Measurements from ENCODE around the gene POLR2B.
"Not testable (repeated sequence)": the region's sequence is repeated elsewhere in the genome, so short reads cannot be mapped to it uniquely, and the experiment has no call there.

Gene POLR2B

DNA sequence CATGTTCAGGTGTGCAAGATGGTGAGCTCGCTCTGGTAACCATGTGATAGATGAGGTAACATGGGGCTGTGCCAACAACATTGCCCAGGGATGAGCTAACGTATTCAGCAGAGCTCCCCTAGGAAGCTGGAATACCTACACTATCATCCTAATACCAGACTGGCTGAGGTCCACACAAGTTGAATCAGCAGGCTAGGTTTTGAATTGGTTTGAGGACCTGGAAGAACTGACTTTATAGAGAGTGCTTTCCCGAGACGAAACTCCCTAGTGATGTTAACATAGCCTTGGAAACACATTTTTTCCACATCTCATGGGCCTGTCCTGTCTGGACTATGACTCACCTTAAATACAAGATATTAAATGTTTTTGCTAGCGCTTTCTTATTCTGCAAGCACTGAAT, 74.8 kb downstream of the POLR2B start:
- no peak for DNase-seq (ENCODE audit: low read depth)

DNA sequence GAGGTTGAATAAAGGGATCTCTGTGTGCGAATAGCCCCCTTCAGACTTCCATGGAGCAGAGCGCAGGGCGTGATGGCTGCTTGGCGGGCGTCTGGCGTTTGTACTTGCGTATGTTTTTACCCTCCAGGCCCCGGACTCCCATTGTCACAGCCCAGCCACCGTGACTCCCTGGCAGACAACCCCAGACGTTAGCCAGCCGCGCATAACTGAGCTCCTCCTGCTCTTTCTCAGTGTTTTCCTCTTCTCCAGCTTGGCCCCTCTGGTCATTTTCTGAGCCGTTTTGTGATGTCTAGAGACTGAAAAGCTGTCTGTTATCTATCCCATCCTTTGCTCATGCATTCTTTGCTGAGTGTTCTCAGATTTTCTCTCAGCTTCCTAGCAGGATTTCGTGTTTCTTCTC, 77.2 kb downstream of the POLR2B start:
- DNase-seq (ENCODE audit: low read depth) = no peak

DNA sequence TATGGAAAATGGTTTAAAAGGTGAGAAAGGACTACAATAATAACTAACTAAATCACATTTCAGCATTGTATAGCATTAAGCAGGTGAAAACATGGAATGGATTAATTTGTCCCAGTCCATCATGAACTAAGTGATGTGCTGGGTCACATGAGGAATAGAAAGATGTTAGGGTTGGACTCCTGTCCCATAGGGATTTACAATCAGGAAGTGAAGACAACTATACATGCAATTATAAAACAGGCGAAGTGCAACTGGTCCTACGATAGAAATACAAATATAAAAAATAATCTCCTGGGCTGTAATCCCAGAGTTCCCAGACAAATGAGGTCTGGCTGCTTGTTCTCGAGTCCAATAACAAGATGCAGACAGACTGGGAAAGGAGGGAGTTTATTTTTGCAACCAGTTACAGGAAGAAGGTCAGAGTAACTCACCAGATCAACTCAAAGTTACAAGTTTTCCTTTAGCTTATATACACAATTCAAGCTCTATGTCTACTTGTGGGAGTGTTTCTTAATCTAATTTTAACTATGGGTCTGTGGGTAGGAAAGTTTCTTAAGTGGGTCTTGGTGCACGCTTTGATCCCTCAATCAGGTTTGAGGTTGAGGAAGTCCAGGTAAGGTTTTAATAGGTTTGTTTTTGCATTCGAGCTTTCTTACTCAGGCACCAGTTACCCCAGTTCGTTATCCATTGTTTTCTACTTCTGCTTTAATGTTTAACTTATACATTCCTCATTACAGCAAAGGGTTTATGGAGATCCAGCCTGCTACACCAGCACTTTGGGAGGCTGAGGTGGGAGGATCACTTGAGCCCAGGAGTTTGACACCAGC, 81.4 kb downstream of the POLR2B start:
- no peak for DNase-seq (ENCODE audit: low read depth)

DNA sequence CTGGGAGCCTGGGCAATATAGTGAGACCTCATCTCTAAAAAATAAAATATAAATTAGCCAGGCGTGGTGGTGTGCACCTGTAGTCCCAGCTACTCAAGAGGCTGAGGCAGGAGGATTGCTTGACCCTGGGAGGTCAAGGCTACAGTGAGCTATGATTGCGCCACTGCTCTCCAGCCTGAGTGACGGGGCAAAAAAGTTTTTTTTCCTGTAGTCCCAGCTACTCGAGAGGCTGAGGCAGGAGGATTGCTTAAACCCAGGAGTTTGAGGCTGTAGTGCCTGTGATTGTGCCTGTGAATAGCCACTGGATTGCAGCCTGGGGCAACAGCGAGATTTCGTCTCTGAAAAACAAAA, 82.0 kb downstream of the POLR2B start:
- DNase-seq (ENCODE audit: low read depth) = not testable (repeated sequence)

DNA sequence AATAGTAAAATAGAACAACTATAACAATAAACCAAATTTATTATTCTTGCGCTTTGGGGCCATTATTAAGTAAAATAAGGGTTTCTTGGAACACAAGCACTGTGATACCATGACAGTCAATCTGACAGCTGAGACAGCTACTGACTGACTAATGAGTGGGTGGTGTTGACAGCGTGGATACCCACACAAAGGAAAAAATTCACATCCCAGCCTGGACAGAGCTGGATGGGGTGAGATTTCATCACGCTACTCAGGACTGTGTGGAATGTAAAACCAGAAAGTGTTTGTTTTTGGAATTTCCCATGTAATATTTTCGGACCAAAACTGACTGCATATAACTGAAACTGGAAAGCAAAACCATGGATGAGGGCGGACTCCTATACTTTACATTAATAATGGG, 82.7 kb downstream of the POLR2B start:
- no peak for DNase-seq (ENCODE audit: low read depth)

DNA sequence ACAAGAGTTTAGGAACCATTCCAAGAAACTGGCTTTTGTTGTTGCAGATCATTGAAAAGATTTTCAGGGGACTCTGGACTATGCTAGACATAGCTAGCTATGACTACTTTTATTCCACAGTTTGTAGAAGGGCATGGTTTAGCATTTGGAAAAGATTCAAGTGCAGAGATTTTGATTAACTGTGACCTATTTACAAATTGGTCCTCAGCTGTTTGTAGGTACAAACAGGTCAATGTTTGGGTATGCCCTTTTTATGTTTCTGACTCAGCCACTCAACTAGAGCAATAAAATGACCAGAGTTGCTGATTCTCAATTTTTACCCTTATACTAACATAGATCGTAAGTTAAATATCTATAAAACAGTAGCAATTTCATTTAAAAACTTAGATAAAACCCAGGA, 84.8 kb downstream of the POLR2B start:
- no peak for DNase-seq (ENCODE audit: low read depth)

DNA sequence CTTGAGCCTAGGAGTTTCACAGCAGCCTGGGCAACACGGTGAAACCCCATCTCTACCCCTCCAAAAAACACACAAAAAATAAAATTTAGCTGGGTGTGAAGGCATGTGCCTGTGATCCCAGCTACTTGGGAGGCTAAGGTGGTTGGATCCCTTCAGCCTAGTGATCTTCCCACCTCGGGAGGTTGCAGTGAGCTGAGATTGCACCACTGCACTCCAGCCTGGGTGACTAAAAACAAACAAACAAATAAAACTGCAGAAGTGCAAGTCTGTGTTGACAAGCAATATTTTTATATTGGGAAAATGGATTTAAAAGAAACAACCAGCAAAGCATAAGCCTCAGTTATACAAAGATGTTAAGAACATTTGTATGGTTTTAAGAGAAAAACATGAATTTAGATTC, 85.4 kb downstream of the POLR2B start:
- DNase-seq (ENCODE audit: low read depth) = no peak

DNA sequence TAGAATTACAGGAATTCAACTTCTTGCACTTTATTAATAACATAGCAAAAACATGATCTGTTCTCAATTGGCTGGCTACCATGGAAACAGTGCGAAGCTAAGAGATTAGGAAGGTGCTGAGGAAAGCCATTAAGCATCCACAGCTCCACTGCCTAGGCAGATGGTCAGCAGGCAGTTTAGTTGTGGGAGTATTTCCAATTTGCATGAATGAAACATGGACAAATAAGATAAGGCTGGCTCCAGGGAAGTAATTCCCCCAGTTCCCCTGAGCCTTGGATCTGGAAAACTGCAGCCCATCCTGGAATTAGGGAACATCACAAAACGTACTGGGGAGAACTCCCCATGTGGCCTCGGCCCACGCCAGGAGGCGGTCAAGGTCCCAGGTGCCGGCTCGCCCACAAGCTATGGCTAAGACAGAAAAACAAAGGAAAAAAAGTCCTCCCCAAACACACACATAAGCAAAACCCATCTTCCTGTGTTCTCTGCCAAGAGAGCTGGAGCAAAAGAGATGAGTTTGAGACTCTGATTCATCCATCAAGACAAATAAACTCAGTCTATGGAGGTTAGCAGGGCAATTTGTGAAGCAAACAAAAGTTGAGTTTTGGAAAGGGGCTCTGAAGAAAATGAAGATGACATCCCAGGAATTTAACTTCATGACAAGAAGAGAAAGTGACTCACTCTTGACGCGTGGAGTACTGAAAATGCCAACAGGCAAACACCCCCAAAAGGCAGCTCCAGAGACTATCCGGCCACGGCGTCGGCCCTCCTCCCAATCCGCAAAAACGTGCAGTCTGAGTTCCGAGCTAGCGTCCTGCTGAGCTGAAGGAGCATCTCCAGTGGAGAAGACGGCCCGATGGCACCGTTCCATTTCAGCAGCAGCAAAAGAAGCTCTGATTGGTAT, 86.4 kb downstream of the POLR2B start:
- no peak for DNase-seq (ENCODE audit: low read depth)

DNA sequence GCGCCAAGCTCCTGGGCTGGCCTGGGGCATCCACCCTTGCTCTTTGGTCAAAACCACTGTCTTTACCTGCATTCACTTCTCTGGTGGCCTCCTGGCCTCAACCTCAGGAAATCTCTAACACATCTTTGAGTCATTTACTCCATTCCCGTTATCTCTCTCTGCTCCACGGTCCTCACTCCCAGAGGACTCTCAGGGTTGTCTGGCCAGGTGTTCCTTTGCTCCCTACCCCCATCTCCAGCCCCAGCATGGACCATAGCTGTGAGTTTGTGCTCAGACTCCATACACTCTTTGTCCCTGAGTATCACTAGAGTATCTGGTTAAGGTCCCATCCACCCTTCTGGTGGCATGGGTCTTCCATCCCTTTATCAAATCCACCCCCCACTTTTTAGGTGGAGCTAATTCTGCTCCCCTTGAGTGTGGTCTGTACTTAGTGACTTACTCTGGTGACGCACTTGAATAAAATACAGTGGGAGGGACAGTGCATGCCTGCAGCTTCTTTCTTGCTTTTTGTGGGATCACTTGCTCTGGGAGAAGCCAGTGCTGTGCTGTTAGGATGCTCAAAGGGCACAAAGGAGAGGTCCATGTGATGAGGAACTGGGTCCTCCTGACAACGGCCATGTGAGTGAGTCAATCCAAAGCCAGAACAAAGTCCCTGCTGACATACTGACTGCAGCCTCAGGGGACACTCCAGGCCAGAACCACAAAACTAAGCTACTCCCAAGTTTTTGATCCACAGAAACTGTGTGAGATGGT, 87.2 kb downstream of the POLR2B start:
- no peak for DNase-seq (ENCODE audit: low read depth)

DNA sequence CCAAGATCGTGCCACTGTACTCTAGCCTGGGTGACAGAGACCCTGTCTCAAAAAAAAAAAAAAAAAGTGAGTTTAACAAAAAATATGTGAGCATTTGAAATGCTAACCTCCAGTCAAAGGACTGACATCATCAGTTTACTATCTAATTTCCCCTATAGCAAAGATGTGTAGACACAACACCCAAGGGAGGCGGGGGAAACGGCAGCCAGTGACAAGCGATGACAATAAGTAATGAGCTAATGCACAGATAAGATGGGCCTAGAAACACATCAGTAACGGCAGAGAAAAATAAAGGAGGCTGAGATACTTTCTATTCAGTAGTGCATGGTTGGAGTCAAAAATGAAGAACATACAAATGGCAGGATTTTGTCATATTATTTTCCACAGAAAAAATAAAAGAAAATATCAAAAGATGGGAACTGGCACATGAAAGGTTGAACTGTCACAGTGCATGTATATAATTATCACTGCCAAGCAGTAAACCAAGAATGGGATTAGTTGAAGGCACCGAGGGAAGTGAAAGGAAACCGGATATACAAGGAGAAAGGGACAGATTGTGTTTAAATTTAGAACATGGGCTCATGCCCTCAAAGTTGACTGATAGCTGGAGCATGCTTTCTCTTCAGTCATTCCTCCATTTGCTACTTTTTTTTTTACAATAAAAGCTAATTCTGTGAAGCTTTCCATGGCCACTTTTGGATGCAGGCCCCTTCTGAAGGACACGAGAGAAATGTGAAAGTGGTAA, 89.7 kb downstream of the POLR2B start:
- no peak for DNase-seq (ENCODE audit: low read depth)

DNA sequence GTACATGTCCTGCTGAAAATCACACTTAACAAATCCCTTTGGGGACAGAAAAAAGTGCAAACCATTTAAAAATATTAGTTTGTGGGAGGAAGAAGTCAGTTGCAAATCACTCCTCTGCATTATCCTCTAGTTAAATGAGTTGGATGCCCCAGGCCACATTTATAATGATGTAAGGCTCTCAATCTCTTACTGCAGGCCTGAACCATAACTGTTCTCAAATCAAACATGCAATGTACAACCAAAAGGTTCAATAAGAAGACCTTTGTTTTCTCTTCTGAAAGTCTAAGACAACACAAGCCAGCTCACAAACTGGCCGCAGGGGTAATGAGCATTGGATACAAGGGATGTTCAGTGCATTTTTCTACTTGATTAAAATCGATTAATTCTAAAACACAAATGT, 91.8 kb downstream of the POLR2B start:
- no peak for DNase-seq (ENCODE audit: low read depth)

DNA sequence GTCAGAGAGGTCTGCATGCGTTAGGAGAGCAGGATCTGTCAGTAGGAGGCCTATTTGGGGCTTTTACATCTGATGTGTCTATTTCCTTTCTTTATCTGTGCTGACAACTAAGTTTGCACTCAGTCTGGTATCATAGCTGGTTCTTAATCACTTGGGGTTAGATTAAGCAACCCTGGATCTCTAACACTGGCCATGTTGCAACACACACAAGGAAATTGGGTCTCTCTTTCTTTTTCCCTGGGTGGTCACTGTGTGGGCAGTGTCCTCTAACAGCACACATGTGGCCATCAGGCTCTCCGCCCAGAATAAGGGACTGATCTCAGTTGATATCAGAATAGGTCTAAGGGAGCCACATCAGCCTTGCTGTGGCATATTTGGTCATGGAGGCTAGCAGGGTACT, 92.6 kb downstream of the POLR2B start:
- DNase-seq (ENCODE audit: low read depth) = no peak

DNA sequence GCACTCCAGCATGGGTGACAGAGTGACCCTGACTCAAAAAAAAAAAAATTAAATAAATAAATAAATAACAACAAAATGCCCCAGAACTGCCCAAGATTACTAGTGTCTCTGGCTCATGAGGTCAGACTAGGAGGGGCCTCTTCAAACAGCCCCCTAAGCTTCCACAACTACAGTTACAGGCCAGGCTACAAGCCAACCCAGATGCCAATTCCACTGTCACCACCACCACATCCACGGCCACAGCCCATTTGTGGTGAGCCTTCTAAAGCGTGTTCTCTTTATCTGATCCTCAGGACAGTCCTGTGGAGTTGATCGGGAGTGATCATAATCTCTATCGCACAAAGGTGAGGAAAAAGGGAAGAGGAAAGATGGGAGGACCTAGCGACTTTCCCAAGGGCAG, 94.9 kb downstream of the POLR2B start:
- DNase-seq (ENCODE audit: low read depth) = no peak

DNA sequence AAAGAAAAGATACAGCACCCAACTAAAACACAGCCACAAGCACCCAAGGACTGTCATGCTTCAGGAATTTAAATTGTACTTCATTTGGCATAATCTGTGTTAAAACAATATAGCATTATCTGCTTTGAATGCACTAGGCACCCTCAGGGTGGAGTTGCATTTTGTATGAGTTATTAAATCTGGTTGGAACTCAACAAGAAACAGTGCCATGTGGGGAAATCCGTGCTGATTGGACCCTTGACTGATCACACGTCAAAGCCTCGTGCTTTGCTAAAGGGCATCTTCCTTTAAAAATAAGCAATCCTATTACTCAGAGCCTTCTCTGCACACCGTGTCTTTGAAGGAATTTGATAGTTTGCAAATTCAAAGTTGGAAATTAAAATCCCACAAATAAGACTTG, 96.0 kb downstream of the POLR2B start:
- DNase-seq (ENCODE audit: low read depth) = no peak

DNA sequence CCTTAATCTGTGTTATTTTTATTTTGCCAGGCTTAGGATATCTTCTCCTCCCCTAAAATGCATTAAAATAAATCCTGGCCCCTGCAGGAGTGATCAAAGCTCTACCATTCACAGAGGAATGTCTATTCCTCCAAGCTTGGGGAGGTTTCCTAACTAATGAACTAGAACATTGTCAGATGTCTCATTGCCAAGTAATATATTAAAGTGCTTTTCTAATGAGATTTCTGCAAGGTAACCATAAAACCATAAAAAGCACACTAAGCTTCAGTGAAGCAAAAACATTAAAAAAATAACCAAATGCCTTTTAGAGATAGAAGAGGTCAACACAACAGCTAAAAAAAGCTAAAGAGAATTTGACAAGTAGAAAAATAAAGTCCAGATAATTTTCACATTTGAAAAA, 96.7 kb downstream of the POLR2B start:
- no peak for DNase-seq (ENCODE audit: low read depth)

DNA sequence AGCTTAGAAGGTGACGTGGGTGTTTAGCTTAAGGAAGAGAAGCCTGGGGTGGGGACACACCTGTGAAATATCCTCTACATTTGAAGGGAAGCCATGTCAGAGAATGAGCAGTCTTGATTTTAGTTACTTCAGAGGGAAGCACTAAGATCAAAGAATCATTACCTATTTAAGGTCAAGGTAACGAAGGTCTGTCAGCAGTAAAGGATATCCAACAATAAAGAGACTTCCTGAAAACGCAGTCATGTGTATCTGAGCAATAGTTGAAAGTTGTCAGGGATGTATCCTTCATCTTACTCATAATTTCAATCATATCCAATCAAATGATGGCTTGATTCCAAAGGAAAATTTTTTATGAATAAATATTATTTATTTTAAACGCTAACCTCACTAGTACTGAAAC, 98.0 kb downstream of the POLR2B start:
- no peak for DNase-seq (ENCODE audit: low read depth)

DNA sequence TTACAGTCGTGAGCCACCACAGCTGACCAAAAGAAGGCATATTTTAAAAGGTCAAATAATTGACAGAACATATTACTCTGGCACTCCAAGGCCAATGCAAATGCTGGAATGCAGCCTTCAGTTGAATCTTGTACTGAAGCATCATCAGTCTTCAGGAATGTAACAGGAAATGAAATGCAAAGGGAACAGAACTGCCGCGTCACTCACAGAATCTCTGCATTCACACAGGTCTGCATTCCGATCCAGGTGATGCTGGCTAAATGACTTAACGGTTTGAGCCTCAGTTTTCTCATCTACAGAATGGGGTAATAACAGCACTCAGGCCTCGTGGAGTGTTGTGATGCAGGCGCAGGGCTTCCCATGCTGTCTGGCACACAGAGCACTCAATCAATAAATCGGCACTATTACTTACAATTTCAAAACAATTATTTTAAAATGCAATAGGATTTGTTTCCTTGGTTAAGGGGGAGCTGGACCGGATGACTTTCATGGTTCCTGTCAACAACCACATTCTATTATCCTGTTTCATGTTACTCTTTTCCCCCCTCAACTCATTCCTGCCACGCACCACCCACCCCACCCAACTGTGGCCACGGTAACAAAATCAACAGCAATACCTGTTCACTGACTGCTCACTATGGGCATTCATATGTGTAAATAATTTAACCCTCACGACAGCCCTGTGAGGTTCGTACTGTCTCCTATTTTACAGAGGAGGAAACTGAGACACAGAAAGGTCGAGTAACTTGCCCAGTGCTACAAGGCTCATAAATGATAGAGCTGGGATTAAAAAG, 99.1 kb downstream of the POLR2B start:
- no peak for DNase-seq (ENCODE audit: low read depth)

DNA sequence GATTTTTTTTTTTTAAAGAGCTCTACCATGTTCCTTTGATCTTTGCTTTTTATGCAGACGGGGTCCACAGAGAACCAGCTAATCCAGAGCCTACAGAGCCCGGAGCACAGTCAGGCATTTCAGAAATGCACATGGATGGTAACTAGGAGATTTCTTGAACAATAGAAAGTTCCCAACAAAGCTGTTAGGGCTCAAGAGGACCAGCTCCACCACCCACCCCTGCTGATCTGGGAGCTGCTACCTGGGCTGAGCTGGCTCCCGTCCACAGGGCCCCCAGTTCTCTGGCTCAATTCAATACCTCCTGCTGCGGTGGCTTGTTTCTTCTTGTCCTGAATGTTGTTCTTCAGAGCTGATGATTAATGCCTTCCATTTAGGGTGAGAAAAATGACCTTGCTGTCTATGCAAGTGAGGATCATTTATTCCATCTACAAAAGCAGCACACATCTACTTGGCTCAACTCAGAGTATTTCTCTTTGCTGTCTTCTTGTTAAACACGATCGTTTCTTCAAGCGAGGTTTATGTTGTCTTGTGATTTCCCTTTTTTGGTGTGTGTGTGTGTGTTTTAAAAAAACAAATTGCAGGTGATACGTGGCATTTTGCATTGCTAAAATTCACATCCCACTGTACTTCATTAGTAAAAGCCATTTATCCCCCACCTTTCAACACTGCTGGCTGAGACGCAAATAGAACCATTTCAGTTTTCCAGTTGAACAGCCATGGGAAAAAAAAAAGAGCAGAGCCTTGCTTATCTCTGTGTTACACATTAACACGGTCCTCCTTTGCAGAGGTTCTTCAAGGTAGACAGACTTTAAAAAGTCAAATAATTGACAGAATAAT, 100.2 kb downstream of the POLR2B start:
- no peak for DNase-seq (ENCODE audit: low read depth)

Measured in stimulated activated CD8-positive, alpha-beta memory T cell treated with anti-CD3 and anti-CD28 coated beads, Interleukin-12 subunit alpha, Interleukin-12 subunit beta, amount 100 ng/mL, for 4 hours (primary cell).